ENCODE data around the gene NELL2.

Gene NELL2

GRCh38 chr12:44618946-44619345 lies 257.2 kb downstream of the NELL2 start:
- no peak for DNase-seq (ENCODE audit: low read depth in 2 of 2)

- no peak for DNase-seq (ENCODE audit: low read depth in 2 of 2)
Observed at GRCh38 chr12:44616402-44616801, 259.7 kb downstream of the NELL2 start.

GRCh38 chr12:44611538-44611937 lies 264.6 kb downstream of the NELL2 start:
- DNase-seq (ENCODE audit: low read depth in 2 of 2), result no peak

- DNase-seq (ENCODE audit: low read depth in 2 of 2), result no peak
Observed at GRCh38 chr12:44603701-44604100, 272.4 kb downstream of the NELL2 start.

- DNase-seq (ENCODE audit: low read depth in 2 of 2), result no peak
Observed at GRCh38 chr12:44592626-44593025, 283.5 kb downstream of the NELL2 start.

GRCh38 chr12:44589697-44590096 lies 286.4 kb downstream of the NELL2 start:
- no peak for DNase-seq (ENCODE audit: low read depth in 2 of 2)

- no peak for DNase-seq (ENCODE audit: low read depth in 2 of 2)
Observed at GRCh38 chr12:44588651-44589050, 287.5 kb downstream of the NELL2 start.

- no peak for DNase-seq (ENCODE audit: low read depth in 2 of 2)
Observed at GRCh38 chr12:44584625-44585024, 291.5 kb downstream of the NELL2 start.

GRCh38 chr12:44582521-44582920 lies 293.6 kb downstream of the NELL2 start:
- no peak for DNase-seq (ENCODE audit: low read depth in 2 of 2)

GRCh38 chr12:44581642-44582242 lies 294.4 kb downstream of the NELL2 start:
- no peak for DNase-seq (ENCODE audit: low read depth in 2 of 2)

GRCh38 chr12:44574586-44574985 lies 301.5 kb downstream of the NELL2 start:
- DNase-seq (ENCODE audit: low read depth in 2 of 2), result no peak

- DNase-seq (ENCODE audit: low read depth in 2 of 2), result no peak
Observed at GRCh38 chr12:44573723-44574122, 302.4 kb downstream of the NELL2 start.

GRCh38 chr12:44571006-44571550 lies 305.0 kb downstream of the NELL2 start:
- DNase-seq (ENCODE audit: low read depth in 2 of 2), result no peak

- no peak for DNase-seq (ENCODE audit: low read depth in 2 of 2)
Observed at GRCh38 chr12:44570036-44570583, 306.0 kb downstream of the NELL2 start.

- no peak for DNase-seq (ENCODE audit: low read depth in 2 of 2)
Observed at GRCh38 chr12:44565163-44565562, 311.0 kb downstream of the NELL2 start.

- DNase-seq (ENCODE audit: low read depth in 2 of 2), result no peak
Observed at GRCh38 chr12:44563486-44563885, 312.6 kb downstream of the NELL2 start.

GRCh38 chr12:44558340-44559100 lies 317.6 kb downstream of the NELL2 start:
- DNase-seq (ENCODE audit: low read depth in 2 of 2), result no peak

- no peak for DNase-seq (ENCODE audit: low read depth in 2 of 2)
Observed at GRCh38 chr12:44555454-44555853, 320.7 kb downstream of the NELL2 start.

GRCh38 chr12:44551631-44552030 lies 324.5 kb downstream of the NELL2 start:
- DNase-seq (ENCODE audit: low read depth in 2 of 2), result no peak

GRCh38 chr12:44550377-44550776 lies 325.7 kb downstream of the NELL2 start:
- no peak for DNase-seq (ENCODE audit: low read depth in 2 of 2)

GRCh38 chr12:44546060-44546459 lies 330.1 kb downstream of the NELL2 start:
- DNase-seq (ENCODE audit: low read depth in 2 of 2), result no peak

- DNase-seq (ENCODE audit: low read depth in 2 of 2), result no peak
Observed at GRCh38 chr12:44544018-44544417, 332.1 kb downstream of the NELL2 start.

- no peak for DNase-seq (ENCODE audit: low read depth in 2 of 2)
Observed at GRCh38 chr12:44542716-44543115, 333.4 kb downstream of the NELL2 start.

Measured in stimulated activated CD8-positive, alpha-beta memory T cell treated with anti-CD3 and anti-CD28 coated beads, Interleukin-15, amount 100 ng/mL, for 48 hours (primary cell).